EL (cell line): ENCODE measurements around the gene ZNF723.
A peak's percentile ranks its signal among the peaks of the same experiment; 100 is the strongest.
"Not testable (repeated sequence)": the region's sequence is repeated elsewhere in the genome, so short reads cannot be mapped to it uniquely, and the experiment has no call there.

ENCODE experiments used
- DNase-seq: peaks from one replicate; pipeline ENCODE4 v3.0.0-alpha.2; 2016

The ZNF723 gene

GRCh38 chr19:22832031-22832762 is at the start of gene ZNF723:
TSS of gene ZNF723 (plus strand) at chr19:22832291. CDS start at chr19:22832380, 89 bp downstream.
- no peak for DNase-seq

DNA sequence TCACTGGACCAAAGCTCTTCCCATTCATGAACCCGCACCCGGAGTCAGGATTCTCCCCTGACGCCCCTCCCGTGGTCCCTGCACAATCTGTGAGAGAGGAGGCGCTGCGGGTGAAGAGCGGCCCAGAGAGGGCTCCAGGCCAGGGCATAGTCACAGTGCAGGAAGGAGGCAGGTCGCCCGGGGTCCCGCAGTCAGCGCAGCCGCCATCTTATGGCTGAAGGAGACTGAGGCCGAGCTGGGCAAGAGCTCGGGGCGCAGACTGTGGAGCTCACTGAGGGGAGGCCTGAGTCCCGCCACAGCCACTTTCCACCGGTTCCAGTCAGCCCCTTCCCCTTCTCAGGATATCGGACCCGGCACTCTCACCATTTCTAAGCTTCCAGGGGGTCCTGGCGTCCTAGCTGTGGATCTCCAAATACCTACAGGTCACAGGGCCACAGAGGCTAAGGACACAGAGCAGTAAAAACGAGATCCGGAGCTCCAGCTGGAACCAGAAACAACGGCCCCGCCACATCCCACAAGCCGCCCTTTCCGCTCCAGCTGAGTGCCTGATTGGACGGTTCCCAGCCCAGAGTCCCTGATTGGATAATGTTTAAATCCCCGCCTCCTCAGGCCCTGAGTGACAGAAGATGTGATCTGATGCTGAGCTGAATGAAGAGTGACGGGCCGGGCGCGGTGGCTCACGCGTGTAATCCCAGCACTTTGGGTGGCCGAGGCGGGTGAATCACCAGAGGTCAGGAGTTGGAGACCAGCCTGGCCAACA is 48.3 kb upstream of the ZNF723 start, which contains the start of gene ZNF99:
TSS of gene ZNF99 (minus strand) at position 501 of the 760 bp plus-strand sequence. CDS start at position 366, 135 bp downstream.
- no peak for DNase-seq

DNA sequence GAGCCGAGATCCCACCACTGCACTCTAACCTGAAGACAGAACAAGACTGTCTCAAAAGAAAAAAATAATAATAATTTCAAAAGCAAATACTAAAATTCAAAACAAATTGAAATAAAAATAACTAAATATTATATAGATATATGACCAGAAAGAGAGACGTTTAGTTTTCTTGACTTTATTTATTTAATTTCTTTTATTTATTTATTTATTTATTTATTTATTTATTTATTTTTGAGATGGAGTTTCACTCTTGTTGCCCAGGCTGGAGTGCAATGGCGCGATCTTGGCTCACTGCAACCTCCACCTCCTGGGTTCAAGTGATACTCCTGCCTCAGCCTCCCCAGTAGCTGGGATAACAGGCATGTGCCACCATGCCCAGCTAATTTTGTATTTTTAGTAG is 39.2 kb upstream of the ZNF723 start:
- DNase-seq: not testable (repeated sequence)

DNA sequence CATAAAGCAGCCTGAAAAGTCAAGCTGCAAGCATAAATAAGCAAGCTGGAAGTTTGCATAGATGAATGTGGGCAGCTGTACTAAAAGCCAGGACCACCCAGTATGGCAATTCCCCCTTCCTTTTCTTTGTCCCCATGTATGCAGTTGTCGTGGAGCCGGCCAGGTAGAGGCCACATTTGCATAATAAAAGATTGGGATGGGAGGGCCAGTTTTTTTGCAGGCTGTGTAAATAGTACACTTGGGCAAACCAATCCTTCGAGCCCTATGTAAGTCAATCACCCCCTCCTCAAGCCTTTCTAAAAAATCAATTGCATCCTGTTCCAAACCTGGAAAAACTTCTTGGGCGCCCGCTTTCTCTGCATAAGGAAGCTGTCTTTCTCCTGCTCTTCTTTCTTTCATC is 35.1 kb upstream of the ZNF723 start:
- DNase-seq: no peak

- no peak for DNase-seq
Observed at GRCh38 chr19:22806418-22806817, 25.7 kb upstream of the ZNF723 start.

- DNase-seq: no peak
Observed at GRCh38 chr19:22807061-22807835, 24.8 kb upstream of the ZNF723 start.

- DNase-seq: no peak
Observed at GRCh38 chr19:22814124-22814523, 18.0 kb upstream of the ZNF723 start.

GRCh38 chr19:22831211-22831610 is 880 bp upstream of the ZNF723 start:
- DNase-seq: no peak

DNA sequence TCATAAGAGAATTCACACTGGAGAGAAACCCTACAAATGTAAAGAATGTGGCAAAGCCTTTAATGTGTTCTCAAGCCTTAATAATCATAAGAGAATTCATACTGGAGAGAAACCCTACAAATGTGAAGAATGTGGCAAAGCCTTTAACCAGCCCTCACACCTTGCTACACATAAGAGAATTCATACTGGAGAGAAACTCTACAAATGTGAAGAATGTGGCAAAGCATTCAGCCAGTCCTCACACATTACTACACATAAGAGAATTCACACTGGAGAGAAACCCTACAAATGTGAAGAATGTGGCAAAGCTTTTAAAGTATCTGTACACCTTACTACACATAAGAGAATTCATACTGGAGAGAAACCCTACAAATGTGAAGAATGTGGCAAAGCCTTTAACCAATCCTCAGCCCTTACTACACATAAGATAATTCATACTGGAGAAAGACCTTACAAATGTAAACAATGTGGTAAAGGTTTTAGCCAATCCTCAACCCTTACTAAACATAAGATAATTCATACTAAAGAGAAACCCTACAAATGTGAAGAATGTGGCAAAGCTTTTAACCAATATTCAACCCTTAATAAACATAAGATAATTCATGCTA is 25.7 kb downstream of the ZNF723 start:
- DNase-seq: not testable (repeated sequence)

GRCh38 chr19:22882797-22883196 is 50.7 kb downstream of the ZNF723 start:
- DNase-seq: peak; percentile 19

- DNase-seq: no peak
Observed at GRCh38 chr19:22893855-22894270, 61.8 kb downstream of the ZNF723 start.

- no peak for DNase-seq
Observed at GRCh38 chr19:22901431-22902130, 69.5 kb downstream of the ZNF723 start.
